ENCODE results near the gene TMCO2. TPM values are rescaled to one million over a fixed set of nuclear protein-coding genes. Genes with fewer than 3 reads are reported as not detected.
A peak's percentile ranks its signal among the peaks of the same experiment; 100 is the strongest.

TMCO2 gene
- total RNA-seq, 1 donor from 2014 or later: not detected

DNA sequence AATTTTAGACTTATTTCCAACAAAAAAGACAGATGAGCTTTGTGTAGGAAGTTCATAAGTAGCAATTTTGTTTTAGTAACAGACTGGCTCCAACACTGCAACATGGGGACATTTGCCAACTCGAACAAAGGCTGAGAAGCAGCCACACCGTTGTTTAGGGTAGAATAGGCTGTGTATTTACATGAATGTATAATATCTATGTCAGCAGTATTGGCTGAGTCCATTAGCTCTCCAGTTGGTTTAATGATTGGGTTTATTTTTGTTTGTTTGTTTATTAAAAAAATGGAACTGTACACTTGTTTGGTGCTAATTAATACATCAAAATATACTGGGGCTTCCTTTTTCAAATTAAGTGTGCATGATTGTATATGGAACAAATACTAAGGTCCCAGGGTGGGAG lies 7.3 kb upstream of the TMCO2 start:
- H3K27me3 Mint-ChIP-seq: no peaks in the 10 kb centered on the region
- H3K36me3 Mint-ChIP-seq (ENCODE audit: insufficient read depth): peaks cover 19% of the 10 kb centered on the region
- H3K4me3 Mint-ChIP-seq (ENCODE audit: low read depth): no peak overlapping the region
- no peak for DNase-seq (ENCODE audit: low spot score, unreplicated experiment)
- no peak for TF ChIP-seq CTCF (IDR thresholded peaks at IDR 0.05; ENCODE audit: unreplicated experiment)
- H3K9me3 Mint-ChIP-seq (ENCODE audit: low read depth): no peaks in the 10 kb centered on the region
- peaks cover 2% of the 10 kb centered on the region for H3K4me1 Mint-ChIP-seq (ENCODE audit: low read depth)
- no peak overlapping the region for H3K27ac Mint-ChIP-seq

- DNase-seq (ENCODE audit: low spot score, unreplicated experiment): no peak
- peak overlapping the region; percentile 6 for H3K27ac Mint-ChIP-seq
- H3K27me3 Mint-ChIP-seq: no peaks in the 10 kb centered on the region
- H3K9me3 Mint-ChIP-seq (ENCODE audit: low read depth): no peaks in the 10 kb centered on the region
- no peak overlapping the region for H3K4me3 Mint-ChIP-seq (ENCODE audit: low read depth)
- TF ChIP-seq CTCF (IDR thresholded peaks at IDR 0.05; ENCODE audit: unreplicated experiment): no peak
- peaks cover 2% of the 10 kb centered on the region for H3K4me1 Mint-ChIP-seq (ENCODE audit: low read depth)
- H3K36me3 Mint-ChIP-seq (ENCODE audit: insufficient read depth): peaks cover 12% of the 10 kb centered on the region
Measured at GRCh38 chr1:40241362-40241761, 6.4 kb upstream of the TMCO2 start.

DNA sequence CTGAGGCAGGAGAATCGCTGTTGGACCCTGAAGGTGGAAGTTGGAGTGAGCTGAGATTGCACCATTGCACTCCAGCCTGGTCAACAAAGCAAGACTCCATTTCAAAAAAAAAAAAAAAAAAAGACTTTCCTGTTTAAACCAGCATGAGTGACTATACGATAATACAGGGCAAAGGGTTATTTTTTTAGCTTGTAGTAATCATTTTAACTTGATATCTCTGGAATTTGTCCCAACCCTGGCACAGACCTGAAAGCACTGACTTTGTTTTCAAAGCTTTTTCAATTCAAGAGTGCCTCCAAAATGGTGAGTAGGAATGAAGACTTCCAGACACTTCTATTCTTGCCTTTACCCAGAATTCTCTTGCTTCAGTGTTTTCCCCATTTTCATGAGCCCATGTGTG lies 4.4 kb upstream of the TMCO2 start:
- DNase-seq (ENCODE audit: low spot score, unreplicated experiment): no peak
- Mint-ChIP-seq H3K36me3 (ENCODE audit: insufficient read depth) (peaks cover 2% of the 10 kb centered on the region), H3K27ac (no peak overlapping the region), H3K9me3 (ENCODE audit: low read depth) (no peaks in the 10 kb centered on the region), H3K27me3 (no peaks in the 10 kb centered on the region), H3K4me3 (ENCODE audit: low read depth) (no peak overlapping the region), H3K4me1 (ENCODE audit: low read depth) (peaks cover 11% of the 10 kb centered on the region)
- TF ChIP-seq CTCF (IDR thresholded peaks at IDR 0.05; ENCODE audit: unreplicated experiment): no peak

GRCh38 chr1:40244138-40244744 lies 3.5 kb upstream of the TMCO2 start:
- no peak for TF ChIP-seq CTCF (IDR thresholded peaks at IDR 0.05; ENCODE audit: unreplicated experiment)
- Mint-ChIP-seq H3K27me3 (no peaks in the 10 kb centered on the region), H3K9me3 (ENCODE audit: low read depth) (no peaks in the 10 kb centered on the region), H3K36me3 (ENCODE audit: insufficient read depth) (peaks cover 2% of the 10 kb centered on the region), H3K4me1 (ENCODE audit: low read depth) (peaks cover 15% of the 10 kb centered on the region), H3K4me3 (ENCODE audit: low read depth) (no peak overlapping the region), H3K27ac (peak overlapping the region; percentile 21)
- DNase-seq (ENCODE audit: low spot score, unreplicated experiment): no peak

DNA sequence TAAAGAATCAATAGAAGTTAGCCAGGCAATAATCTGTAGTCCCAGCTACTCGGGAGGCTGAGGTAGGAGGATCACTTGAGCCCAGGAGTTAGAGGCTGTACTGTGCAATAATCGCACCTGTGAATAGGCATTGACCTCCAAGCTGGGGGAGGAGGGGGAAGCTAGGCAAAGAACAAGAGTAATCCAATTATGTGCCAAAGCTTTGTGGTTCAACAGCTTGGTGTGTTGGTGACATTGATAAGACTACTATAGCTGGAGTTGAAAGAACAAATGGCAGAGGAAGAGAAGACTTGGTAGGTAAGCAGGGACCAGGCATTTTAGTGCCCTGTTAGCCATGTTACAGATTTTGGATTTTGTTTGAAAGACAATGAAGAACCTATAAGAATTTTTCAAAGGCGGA lies 2.1 kb upstream of the TMCO2 start:
- no peak for DNase-seq (ENCODE audit: low spot score, unreplicated experiment)
- H3K27me3 Mint-ChIP-seq: no peaks in the 10 kb centered on the region
- H3K36me3 Mint-ChIP-seq (ENCODE audit: insufficient read depth): no peaks in the 10 kb centered on the region
- no peak overlapping the region for H3K4me3 Mint-ChIP-seq (ENCODE audit: low read depth)
- peaks cover 15% of the 10 kb centered on the region for H3K4me1 Mint-ChIP-seq (ENCODE audit: low read depth)
- H3K27ac Mint-ChIP-seq: peak overlapping the region; percentile 64
- TF ChIP-seq CTCF (IDR thresholded peaks at IDR 0.05; ENCODE audit: unreplicated experiment): no peak
- no peaks in the 10 kb centered on the region for H3K9me3 Mint-ChIP-seq (ENCODE audit: low read depth)

All from progenitor cell of endocrine pancreas (in vitro differentiated cells).